ENCODE data around the gene C2orf66.

The C2orf66 gene

GRCh38 chr2:196759378-196759706 is 49.8 kb downstream of the C2orf66 start:
- DNase-seq (ENCODE audit: low spot score) = no peak

GRCh38 chr2:196758474-196759377 is 50.4 kb downstream of the C2orf66 start:
- peak; percentile 8 for DNase-seq (ENCODE audit: low spot score)

Measured in SW480 (cell line).